ENCODE measurements around the gene NFE2L3.
"Not testable (repeated sequence)": the region's sequence is repeated elsewhere in the genome, so short reads cannot be mapped to it uniquely, and the experiment has no call there.

NFE2L3 gene

GRCh38 chr7:26117142-26117807 lies 34.7 kb upstream of the NFE2L3 start:
- TF ChIP-seq CTCF (conservative IDR thresholded peaks at IDR 0.05) (no peak; the same call in 1 of the 2 replicates), ZFX (IDR thresholded peaks at IDR 0.05) (no peak)
- H3K27ac ChIP-seq: no peak overlapping the region

- TF ChIP-seq CTCF (conservative IDR thresholded peaks at IDR 0.05) (no peak), ZFX (IDR thresholded peaks at IDR 0.05) (no peak)
- H3K27ac ChIP-seq: no peak overlapping the region
Observed at GRCh38 chr7:26117970-26118369, 34.0 kb upstream of the NFE2L3 start.

GRCh38 chr7:26122745-26123144 lies 29.3 kb upstream of the NFE2L3 start:
- H3K27ac ChIP-seq: no peak overlapping the region
- TF ChIP-seq ZFX (IDR thresholded peaks at IDR 0.05) (no peak), CTCF (conservative IDR thresholded peaks at IDR 0.05) (no peak)

GRCh38 chr7:26124775-26125174 lies 27.2 kb upstream of the NFE2L3 start:
- not testable (repeated sequence) for H3K27ac ChIP-seq

- H3K27ac ChIP-seq: no peak overlapping the region
- TF ChIP-seq CTCF (conservative IDR thresholded peaks at IDR 0.05): no peak
Observed at GRCh38 chr7:26127411-26127810, 24.6 kb upstream of the NFE2L3 start.

GRCh38 chr7:26131056-26131589 lies 20.9 kb upstream of the NFE2L3 start:
- no peak for TF ChIP-seq ZFX (IDR thresholded peaks at IDR 0.05)
- TF ChIP-seq CTCF (conservative IDR thresholded peaks at IDR 0.05): no peak
- H3K27ac ChIP-seq: no peak overlapping the region

GRCh38 chr7:26135076-26135475 lies 16.9 kb upstream of the NFE2L3 start:
- no peak overlapping the region for H3K27ac ChIP-seq
- TF ChIP-seq ZFX (IDR thresholded peaks at IDR 0.05) (no peak), CTCF (conservative IDR thresholded peaks at IDR 0.05) (no peak)

- no peak overlapping the region for H3K27ac ChIP-seq
- TF ChIP-seq CTCF (conservative IDR thresholded peaks at IDR 0.05) (no peak), ZFX (IDR thresholded peaks at IDR 0.05) (no peak)
Observed at GRCh38 chr7:26135551-26135950, 16.4 kb upstream of the NFE2L3 start.

Data from C4-2B (cell line).